Amniotic stem cell (primary cell): ENCODE measurements around the gene KLRF1.
"Not testable (repeated sequence)": the region's sequence is repeated elsewhere in the genome, so short reads cannot be mapped to it uniquely, and the experiment has no call there.

Experiments
- DNase-seq: peaks from one replicate; lab custom pipeline; 2025; lab: John Stamatoyannopoulos, UW

KLRF1 gene

DNA sequence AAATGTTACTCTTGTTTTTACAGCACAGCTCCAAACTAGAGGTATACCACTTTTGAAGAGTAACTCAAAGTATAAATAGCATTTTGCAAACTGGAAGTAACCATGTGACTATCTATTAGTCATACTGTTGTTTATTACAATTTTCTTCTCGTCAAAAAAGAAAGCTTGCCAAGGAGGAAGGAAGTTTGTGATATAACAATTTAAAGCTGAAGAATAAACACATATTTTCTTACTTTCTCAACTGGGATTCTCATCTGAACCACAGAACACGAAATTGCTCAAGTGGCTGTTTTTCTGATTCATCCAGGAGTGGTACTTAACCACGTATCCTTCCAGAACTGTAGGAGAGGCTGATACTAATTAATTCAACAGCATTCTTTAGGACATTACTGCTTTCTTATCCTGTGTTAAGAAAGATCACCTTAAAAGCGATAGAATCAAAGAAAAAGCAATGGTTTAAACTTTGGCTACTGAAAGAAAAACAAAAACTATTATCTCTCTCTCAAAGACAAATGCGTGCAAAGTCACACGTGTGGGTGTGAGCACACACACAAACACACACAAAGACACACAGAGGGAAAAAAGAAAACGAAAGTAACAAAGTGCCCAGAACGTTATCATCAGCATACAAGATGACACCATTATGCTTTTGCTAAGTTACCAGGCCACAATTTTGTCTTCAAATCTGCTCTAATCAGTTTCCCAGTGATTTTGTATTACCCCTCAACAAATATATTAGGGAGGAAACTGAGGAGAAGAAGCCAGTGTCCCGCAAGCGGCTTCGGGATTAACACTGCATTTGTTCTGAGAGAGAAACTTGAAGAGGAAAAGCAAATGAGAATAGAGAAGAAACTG is 42.3 kb downstream of the KLRF1 start, which contains the start of gene CLEC2B:
Gene CLEC2B (minus strand): TSS at position 48 of the 855 bp plus-strand sequence.
- no peak for DNase-seq

DNA sequence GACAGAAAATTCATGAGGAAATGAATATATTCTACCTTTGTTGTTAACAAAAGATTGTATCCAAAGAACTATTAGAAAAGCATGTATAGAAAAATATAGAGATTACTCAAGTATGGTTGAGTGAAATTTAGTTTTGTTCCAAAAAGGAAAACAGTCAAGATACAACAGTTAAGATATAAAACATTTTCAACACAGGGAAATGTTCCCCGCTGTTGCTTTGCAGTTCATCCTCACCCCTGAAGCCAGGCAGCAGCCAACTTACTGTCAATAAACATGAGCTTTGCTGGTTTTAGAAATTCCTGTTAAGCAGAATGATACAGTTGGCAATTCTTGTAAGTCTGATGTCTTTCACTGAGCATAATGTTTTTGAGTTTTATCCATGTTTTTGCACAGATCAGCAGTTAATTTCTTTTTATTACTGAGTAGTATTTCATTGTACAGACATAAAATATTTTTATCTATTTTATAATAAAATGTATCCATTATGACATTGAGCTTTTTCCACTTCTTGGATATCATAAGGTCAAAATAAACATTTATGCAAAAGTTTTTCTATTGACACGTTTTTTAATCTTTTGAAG is 43.1 kb downstream of the KLRF1 start:
- no peak for DNase-seq

DNA sequence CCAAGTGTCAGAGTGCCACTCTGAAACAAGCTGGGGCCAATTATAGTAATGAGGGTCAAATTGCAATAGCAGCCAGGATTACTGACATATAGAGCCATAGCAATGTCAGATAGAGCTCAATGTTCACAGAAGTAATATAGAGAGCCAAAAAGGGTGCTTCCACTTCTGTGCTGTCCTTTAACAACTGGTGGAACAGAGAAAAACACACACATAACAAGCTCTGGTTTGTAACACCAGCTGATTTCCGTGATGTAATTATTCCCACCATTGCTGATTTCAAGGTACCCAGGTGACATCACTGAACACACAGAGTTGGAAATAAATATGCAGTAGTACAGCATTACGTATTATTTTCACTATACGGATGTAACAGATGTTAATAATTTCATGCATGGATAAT is 44.9 kb downstream of the KLRF1 start:
- DNase-seq = no peak

DNA sequence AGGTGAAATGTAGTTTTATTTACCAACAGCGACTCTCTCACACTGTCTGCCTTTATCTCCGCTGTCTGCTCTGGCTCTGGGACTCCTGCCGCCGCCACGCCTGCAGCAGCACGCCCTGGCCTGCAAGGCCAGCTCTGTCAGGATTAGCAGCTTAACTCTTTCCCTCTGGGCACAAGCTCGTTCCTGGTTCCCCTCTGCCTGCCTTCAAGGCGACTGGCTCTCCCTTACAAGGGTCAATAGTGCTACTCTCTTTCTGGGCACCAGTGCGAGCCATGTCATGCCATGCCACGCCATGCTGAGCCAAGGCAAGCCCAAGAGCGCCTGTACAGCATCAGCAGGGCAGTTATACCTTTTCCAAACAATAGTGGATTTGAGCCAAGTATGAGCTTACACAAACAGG is 45.5 kb downstream of the KLRF1 start:
- no peak for DNase-seq

DNA sequence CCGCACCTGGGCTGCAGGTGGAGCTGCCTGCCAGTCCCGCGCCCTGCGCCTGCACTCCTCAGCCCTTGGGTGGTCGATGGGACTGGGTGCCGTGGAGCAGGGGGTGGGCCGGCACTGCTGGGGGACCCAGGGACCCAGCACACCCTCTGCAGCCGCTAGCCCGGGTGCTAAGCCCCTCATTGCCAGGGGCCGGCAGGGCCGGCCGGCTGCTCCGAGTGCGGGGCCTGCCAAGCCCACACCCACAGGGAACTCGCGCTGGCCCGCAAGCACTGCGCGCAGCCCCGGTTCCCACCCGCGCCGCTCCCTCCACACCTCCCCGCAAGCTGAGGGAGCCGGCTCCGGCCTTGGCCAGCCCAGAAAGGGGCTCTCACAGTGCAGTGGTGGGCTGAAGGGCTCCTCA is 48.8 kb downstream of the KLRF1 start:
- DNase-seq = not testable (repeated sequence)

DNA sequence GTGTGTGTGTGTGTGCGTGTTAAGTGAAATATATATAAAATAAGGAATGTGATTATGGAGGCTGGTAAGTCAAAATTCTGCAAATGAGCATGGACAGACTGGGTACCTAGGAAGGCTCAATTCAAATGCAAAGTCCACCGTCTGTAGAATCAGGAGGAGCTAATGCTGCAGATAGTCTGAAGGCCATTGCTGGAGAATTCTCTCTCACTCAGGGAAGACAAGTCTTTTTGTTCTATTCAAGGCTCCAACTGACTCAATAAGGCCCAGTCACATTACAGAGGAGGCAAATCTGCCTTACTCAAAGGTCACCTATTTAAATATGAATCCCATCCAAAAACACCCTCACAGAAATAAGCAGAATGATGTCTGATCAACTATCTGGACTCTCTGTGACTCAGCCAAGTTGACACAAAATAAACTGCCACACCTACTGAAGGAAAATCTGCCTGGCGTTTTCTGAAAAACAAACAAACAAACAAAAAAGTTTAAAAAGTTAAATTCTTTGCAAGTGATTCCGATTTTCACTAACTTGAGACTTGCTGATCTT is 53.3 kb downstream of the KLRF1 start:
- no peak for DNase-seq

DNA sequence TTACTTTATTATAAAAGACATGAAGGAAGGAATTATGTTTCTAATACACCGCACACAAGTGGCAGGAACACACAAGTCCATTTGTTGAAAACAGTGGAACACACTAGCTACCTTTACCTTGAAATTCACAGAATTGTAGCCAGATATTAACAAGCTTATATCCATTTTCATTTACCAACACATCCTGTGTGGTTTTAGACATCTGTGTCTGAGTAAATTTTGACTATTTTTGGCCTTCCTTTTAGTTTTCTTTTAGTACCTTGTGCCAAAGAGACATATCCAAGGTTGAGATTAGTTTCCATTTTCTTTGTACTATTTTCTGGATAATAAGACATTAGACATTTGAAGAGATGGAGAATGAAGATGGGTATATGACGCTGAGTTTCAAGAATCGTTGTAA is 54.0 kb downstream of the KLRF1 start, which contains the start of gene KLRF2:
Gene KLRF2 (plus strand): TSS at position 244 of the 400 bp plus-strand sequence. CDS start 107 bp downstream, at position 351.
- no peak for DNase-seq

DNA sequence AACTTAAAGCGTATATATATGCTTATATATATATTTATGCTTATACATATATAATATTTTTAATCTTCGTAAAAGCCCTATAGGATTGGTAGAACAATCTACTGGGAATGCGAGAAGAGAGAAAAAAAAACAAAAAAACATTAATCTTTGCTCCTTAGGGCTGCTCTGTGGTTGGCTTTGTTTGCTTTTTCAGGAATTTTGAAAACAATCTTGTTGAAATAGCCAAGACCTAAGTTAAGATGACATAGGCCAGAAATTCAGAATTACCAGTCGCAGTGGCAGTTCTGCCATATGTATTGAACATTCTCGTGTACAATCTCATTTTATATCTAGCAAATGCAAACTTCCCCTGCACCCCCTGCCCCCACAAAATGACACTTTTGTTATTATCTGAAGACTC is 54.7 kb downstream of the KLRF1 start:
- DNase-seq = no peak

DNA sequence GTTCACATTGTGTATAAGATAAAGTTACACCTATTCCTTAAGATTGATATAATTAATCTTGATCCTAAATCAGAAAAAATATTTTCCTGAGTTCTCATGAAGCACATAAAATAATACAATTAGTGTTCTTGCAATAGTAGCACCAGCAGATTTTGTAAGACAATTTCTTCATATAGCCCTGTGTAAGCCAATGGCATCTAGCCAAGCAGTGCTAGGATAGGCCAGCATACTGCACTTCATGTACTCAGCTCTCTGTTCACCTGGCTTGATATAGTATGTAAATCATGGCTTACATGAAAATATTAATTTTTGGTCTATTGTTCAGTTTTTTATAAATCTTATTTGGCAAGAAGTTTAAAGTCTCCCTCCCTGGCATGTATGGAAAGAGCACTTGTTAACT is 55.9 kb downstream of the KLRF1 start:
- DNase-seq = no peak

DNA sequence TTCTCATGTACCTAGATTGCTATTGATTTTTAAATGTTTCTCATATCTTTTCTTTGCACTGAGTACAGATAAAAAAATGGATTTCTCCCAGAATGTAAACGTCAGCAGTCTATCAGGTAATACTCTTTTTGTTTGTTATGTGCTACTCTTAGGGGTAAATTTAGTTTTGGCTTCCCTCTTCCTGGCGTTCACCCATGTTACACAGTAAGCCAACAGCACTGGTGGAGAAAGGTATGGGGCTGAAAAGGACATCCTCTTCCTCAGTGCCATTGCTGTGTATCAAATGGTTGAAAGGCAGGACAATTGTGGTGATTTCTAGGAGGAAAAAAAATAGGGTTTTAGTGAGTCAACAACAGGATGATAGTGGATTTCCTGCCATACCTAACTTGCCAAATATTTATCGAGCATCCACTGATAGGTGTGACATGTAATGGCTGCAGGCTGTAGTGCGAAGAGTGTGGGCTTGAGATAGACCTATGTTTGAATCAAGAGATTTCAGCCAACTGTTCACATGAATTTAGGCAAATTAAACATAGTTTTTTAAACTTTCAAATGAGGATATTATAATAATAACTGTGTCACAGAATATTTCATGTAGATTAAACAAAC is 61.5 kb downstream of the KLRF1 start:
- DNase-seq = no peak
